CD14-positive monocyte (primary cell): ENCODE measurements around the gene UBE2D4. TPM values are rescaled to one million over a fixed set of nuclear protein-coding genes. Genes with fewer than 3 reads are reported as not detected.

Source experiments
- DNase-seq, 3 donors: peaks; one replicate each; pipeline ENCODE4 v3.0.0-alpha.2; 2011 to 2022
- H2AFZ ChIP-seq: 2 replicates; pipeline ENCODE4 v1.6.0; 2012; ENCODE audit warnings: mild to moderate bottlenecking, low read depth, low read length, inconsistent platforms; ENCODE audit not compliant: insufficient read depth, poor library complexity, severe bottlenecking
- H3K27ac ChIP-seq, 2 donors: 1 replicate in 1 of 2; 2 replicates in 1 of 2; pipeline ENCODE4 v1.5.1; 2012 to 2013; ENCODE audit warnings: low read length in 2 of 2, control low read depth in 1 of 2, inconsistent platforms in 1 of 2, low read depth in 1 of 2, mild to moderate bottlenecking in 1 of 2
- H3K27me3 ChIP-seq, 2 donors: one replicate each; pipeline versions ENCODE4 v1.6.0 to v1.6.1; 2011 to 2013; ENCODE audit warnings: low read length in 2 of 2; ENCODE audit not compliant: control insufficient read depth in 2 of 2, insufficient read depth in 2 of 2
- H3K36me3 ChIP-seq, 2 donors: replicated peaks in 1 of 2; 1 replicate in 1 of 2; 2 replicates in 1 of 2; pipeline versions ENCODE4 v1.5.1 to v1.6.1; 2012 to 2013; ENCODE audit warnings: low read length in 2 of 2, control low read depth in 1 of 2, inconsistent platforms in 1 of 2, mild to moderate bottlenecking in 1 of 2; ENCODE audit not compliant: insufficient read depth in 2 of 2, control insufficient read depth in 1 of 2
- H3K4me1 ChIP-seq, 2 donors: 1 replicate in 1 of 2; 2 replicates in 1 of 2; pipeline versions ENCODE4 v1.5.1 to v1.6.1; 2012 to 2013; ENCODE audit warnings: low read length in 2 of 2, control low read depth in 1 of 2, inconsistent platforms in 1 of 2, mild to moderate bottlenecking in 1 of 2, moderate library complexity in 1 of 2; ENCODE audit not compliant: insufficient read depth in 2 of 2, control insufficient read depth in 1 of 2
- H3K4me2 ChIP-seq: replicated peaks from 2 replicates; pipeline ENCODE3; 2012; ENCODE audit warnings: low read length, moderate library complexity, mild to moderate bottlenecking; ENCODE audit not compliant: poor library complexity, severe bottlenecking; ENCODE audit errors: extremely low read depth
- H3K4me3 ChIP-seq, 3 experiments: fragments of 200-600 bp in 1 of 3; sonication (generic) in 1 of 3; replicated peaks in 1 of 3; 1 replicate in 2 of 3; 2 replicates in 1 of 3; pipeline ENCODE4 v1.5.1; 2011 to 2013; ENCODE audit warnings: low read length in 3 of 3, mild to moderate bottlenecking in 3 of 3, control low read depth in 2 of 3, low read depth in 2 of 3, inconsistent platforms in 1 of 3, moderate library complexity in 1 of 3
- H3K79me2 ChIP-seq: 2 replicates; pipeline ENCODE4 v1.6.0; 2012; ENCODE audit warnings: mild to moderate bottlenecking, control low read depth, inconsistent platforms, low read length, moderate library complexity; ENCODE audit not compliant: insufficient read depth
- H3K9ac ChIP-seq: 2 replicates; pipeline ENCODE4 v1.6.0; 2017; ENCODE audit warnings: low read length, mild to moderate bottlenecking; ENCODE audit not compliant: insufficient read depth, poor library complexity, severe bottlenecking
- H3K9me3 ChIP-seq, 2 donors: replicated peaks in 1 of 2; 1 replicate in 1 of 2; 2 replicates in 1 of 2; pipeline versions ENCODE4 v1.5.1 to v1.6.1; 2012 to 2013; ENCODE audit warnings: low read length in 2 of 2, control low read depth in 1 of 2; ENCODE audit not compliant: control insufficient read depth in 1 of 2, insufficient read depth in 1 of 2
- H4K20me1 ChIP-seq: 2 replicates; pipeline ENCODE4 v1.6.0; 2012; ENCODE audit warnings: mild to moderate bottlenecking, low read length, control low read depth, moderate library complexity; ENCODE audit not compliant: insufficient read depth
- H3K27ac Mint-ChIP-seq, 7 donors: one replicate each; pipeline ENCODE4 v1.8.0; 2020; ENCODE audit warnings: mild to moderate bottlenecking in 7 of 7, mixed read lengths in 7 of 7, moderate library complexity in 6 of 7, inconsistent platforms in 2 of 7
- H3K27me3 Mint-ChIP-seq, 3 donors: one replicate each; pipeline ENCODE4 v1.8.0; 2021 to 2022; ENCODE audit warnings: low read depth in 3 of 3, mild to moderate bottlenecking in 3 of 3, mixed read lengths in 3 of 3, moderate library complexity in 3 of 3, inconsistent platforms in 1 of 3
- H3K36me3 Mint-ChIP-seq, 2 donors: one replicate each; pipeline ENCODE4 v1.8.0; 2020; ENCODE audit warnings: mixed read lengths in 2 of 2, inconsistent platforms in 1 of 2, mild to moderate bottlenecking in 1 of 2
- H3K4me1 Mint-ChIP-seq: one replicate; pipeline ENCODE4 v1.8.0; 2020; ENCODE audit warnings: mild to moderate bottlenecking, mixed read lengths
- H3K4me3 Mint-ChIP-seq, 2 donors: one replicate each; pipeline ENCODE4 v1.8.0; 2020; ENCODE audit warnings: mild to moderate bottlenecking in 2 of 2, mixed read lengths in 2 of 2, moderate library complexity in 1 of 2
- H3K9me3 Mint-ChIP-seq, 7 donors: one replicate each; pipeline ENCODE4 v1.8.0; 2020 to 2022; ENCODE audit warnings: mixed read lengths in 7 of 7, mild to moderate bottlenecking in 6 of 7, moderate library complexity in 6 of 7, inconsistent platforms in 2 of 7
- WGBS: methylation state at CpG from one replicate; pipeline ENCODE4 v1.1.5; 2013; ENCODE audit warnings: missing lambda C conversion rate; ENCODE audit not compliant: insufficient coverage; 5-methylcytosine and 5-hydroxymethylcytosine counted together
- intact Hi-C, 2 donors: fragments of 100-400 bp; cut with micrococcal nuclease; formaldehyde crosslinking; loops; one replicate each; pipeline versions ENCODE4 v1.15.0 to v1.15.1; 2023
- polyA plus RNA-seq, 3 donors: library from polyadenylated mRNA; depleted of rRNA in 1 of 3; unstranded in 2 of 3; stranded (reverse) in 1 of 3; fragments of 300-500 nt in 2 of 3; fragments of >200 nt in 1 of 3; fragmentation: Illumina TruSeq in 2 of 3; gene quantifications; 1 replicate in 2 of 3; 2 replicates in 1 of 3; pipeline ENCODE4 v1.2.3, GENCODE V29; 2012 to 2021
- TF ChIP-seq, protein P1 (sequence below): fragments of 200-600 bp; IDR thresholded peaks from one replicate; pipeline ENCODE4 v1.8.0; 2022; ENCODE audit warnings: antibody characterized with exemption, mild to moderate bottlenecking

UBE2D4 gene
- polyA plus RNA-seq, 3 donors, result 8.2 to 10.9 (median 8.8) TPM

DNA sequence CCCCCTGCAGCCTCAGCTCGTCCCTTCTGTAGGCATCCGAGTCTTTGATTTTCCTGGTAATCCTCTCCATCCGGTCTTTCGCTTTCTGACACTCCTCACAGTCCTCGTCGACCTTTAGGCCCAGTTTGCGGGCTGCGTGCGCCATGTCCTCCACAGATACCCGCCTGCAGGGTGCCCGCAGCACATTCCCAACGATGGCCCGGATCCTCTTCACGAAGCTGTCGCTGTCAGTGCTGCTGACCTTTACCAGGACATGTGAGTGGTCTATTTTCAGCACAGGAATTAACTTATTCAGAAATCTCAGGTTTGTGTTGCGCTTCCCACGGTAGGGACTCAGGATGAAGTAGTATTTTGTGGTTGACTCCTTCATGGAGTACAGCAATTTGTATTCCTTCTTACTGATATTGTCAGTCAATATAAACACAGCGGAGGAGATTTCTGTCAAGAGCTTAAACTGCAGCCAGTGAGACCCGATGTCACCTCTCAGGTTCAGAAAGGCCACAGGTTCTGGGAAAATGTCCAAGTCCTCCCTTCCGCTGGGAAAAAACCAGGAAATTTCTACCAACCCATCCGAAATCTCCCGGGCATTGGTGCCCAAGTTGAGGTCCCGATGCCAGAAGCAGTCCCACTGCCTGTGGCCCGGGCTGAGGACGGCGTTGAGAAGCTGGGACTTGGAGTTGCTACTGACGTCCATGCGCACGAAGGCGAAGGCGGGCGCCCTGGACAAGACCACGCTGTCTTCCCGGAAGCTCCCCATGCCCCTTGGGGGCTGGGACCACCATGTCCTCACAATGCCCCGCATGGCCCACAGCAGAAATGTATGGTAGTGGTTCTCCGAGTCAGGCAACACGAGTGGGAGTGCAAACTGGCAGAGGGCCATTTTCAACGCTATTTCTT, 48.0 kb upstream of the UBE2D4 start:
- H3K4me1 Mint-ChIP-seq, result peaks cover 12% of the 10 kb centered on the region
- Histone ChIP-seq H3K4me3 (no peak overlapping the region), H3K36me3 (peaks cover 37 to 54% of the 10 kb centered on the region in 2 donors), H3K4me1 (peaks cover 11 to 13% of the 10 kb centered on the region in 2 donors), H3K27ac (no peak overlapping the region), H4K20me1 (no peaks in the 10 kb centered on the region), H3K4me2 (no peak overlapping the region), H3K27me3 (no peaks in the 10 kb centered on the region), H3K9me3 (no peaks in the 10 kb centered on the region), H2AFZ (no peak overlapping the region), H3K79me2 (no peaks in the 10 kb centered on the region), H3K9ac (no peak overlapping the region)
- TF ChIP-seq, protein P1, sequence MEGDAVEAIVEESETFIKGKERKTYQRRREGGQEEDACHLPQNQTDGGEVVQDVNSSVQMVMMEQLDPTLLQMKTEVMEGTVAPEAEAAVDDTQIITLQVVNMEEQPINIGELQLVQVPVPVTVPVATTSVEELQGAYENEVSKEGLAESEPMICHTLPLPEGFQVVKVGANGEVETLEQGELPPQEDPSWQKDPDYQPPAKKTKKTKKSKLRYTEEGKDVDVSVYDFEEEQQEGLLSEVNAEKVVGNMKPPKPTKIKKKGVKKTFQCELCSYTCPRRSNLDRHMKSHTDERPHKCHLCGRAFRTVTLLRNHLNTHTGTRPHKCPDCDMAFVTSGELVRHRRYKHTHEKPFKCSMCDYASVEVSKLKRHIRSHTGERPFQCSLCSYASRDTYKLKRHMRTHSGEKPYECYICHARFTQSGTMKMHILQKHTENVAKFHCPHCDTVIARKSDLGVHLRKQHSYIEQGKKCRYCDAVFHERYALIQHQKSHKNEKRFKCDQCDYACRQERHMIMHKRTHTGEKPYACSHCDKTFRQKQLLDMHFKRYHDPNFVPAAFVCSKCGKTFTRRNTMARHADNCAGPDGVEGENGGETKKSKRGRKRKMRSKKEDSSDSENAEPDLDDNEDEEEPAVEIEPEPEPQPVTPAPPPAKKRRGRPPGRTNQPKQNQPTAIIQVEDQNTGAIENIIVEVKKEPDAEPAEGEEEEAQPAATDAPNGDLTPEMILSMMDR, result no peak
- H3K27ac Mint-ChIP-seq, result peak overlapping the region in 4 of 7 donors; percentile 13 to 32 (median 24)
- peaks cover 0 to under 1% (median 0%) of the 10 kb centered on the region in 7 donors for H3K9me3 Mint-ChIP-seq
- WGBS, result 95% methylated on average over 34 of the region's 38 CpGs
- intact Hi-C loops, result no loop called here
- peaks cover 53 to 66% of the 10 kb centered on the region in 2 donors for H3K36me3 Mint-ChIP-seq
- H3K27me3 Mint-ChIP-seq, result no peaks in the 10 kb centered on the region
- DNase-seq, result no peak
- H3K4me3 Mint-ChIP-seq, result no peak overlapping the region

- Histone ChIP-seq H3K9ac (no peak overlapping the region), H3K36me3 (peaks cover 38 to 58% of the 10 kb centered on the region in 2 donors), H3K4me1 (peaks cover 11 to 13% of the 10 kb centered on the region in 2 donors), H3K4me2 (no peak overlapping the region), H3K9me3 (no peaks in the 10 kb centered on the region), H2AFZ (no peak overlapping the region), H3K27me3 (no peaks in the 10 kb centered on the region), H4K20me1 (no peaks in the 10 kb centered on the region), H3K27ac (no peak overlapping the region), H3K79me2 (no peaks in the 10 kb centered on the region), H3K4me3 (no peak overlapping the region)
- intact Hi-C loops, result no loop called here
- no peak overlapping the region for H3K4me3 Mint-ChIP-seq
- H3K4me1 Mint-ChIP-seq, result peaks cover 12% of the 10 kb centered on the region
- no peaks in the 10 kb centered on the region for H3K27me3 Mint-ChIP-seq
- H3K36me3 Mint-ChIP-seq, result peaks cover 57 to 70% of the 10 kb centered on the region in 2 donors
- peak overlapping the region in 4 of 7 donors; percentile 13 to 32 (median 26) for H3K27ac Mint-ChIP-seq
- WGBS, result 94% methylated on average over 3 of the region's 5 CpGs
- TF ChIP-seq, protein P1, result no peak
- no peak for DNase-seq
- H3K9me3 Mint-ChIP-seq, result no peaks in the 10 kb centered on the region
Measured at GRCh38 chr7:43878867-43879266, 47.4 kb upstream of the UBE2D4 start.
